Femur (tissue), 1 donor: ENCODE results near the gene CDKAL1.

ENCODE experiments used
- DNase-seq: peaks from one replicate; pipeline ENCODE4 v3.0.0-alpha.2; 2017

CDKAL1 gene

GRCh38 chr6:21279619-21280018 is 745.4 kb downstream of the CDKAL1 start:
- DNase-seq = no peak

DNA sequence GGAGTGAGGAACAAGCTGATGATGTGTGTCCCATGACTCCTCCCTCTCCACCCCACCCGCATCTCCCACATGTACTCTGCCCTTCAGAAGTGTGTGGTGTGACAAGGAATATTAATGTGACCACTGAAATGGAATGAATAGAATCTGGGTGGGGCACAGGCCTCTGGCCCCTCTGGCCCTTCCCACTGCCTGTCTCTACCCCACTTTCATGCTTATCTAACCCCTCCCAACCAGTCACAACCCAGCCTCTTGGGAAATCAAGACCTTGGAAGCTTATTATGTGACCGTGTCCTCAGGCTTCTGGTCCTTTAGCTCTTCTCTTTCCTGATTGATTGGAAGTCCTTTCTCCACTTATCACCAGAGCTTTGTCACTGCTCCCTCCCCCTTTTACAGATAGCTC is 747.1 kb downstream of the CDKAL1 start:
- no peak for DNase-seq
